Gastroesophageal sphincter (tissue), 3 donors: ENCODE measurements around the gene CIPC.

Source experiments
- CTCF ChIP-seq, 4 experiments: fragments of 200-600 bp in 2 of 4; fragments of 450-650 bp in 2 of 4; sonication (generic) in 1 of 4; IDR thresholded peaks; one replicate each; pipeline ENCODE4 v1.5.1; 2017 to 2019; ENCODE audit warnings: antibody characterized with exemption in 4 of 4, mild to moderate bottlenecking in 2 of 4, moderate library complexity in 2 of 4
- POLR2A ChIP-seq, 2 donors: fragments of 450-650 bp; IDR thresholded peaks; one replicate each; pipeline ENCODE4 v1.6.1; 2017; ENCODE audit warnings: antibody characterized with exemption in 2 of 2, mild to moderate bottlenecking in 2 of 2, moderate library complexity in 1 of 2

- no peak for TF ChIP-seq POLR2A (IDR thresholded peaks at IDR 0.05)
- TF ChIP-seq CTCF (IDR thresholded peaks at IDR 0.05), result no peak
Measured at GRCh38 chr14:77161011-77161410, 63.0 kb downstream of the CIPC start.
